ENCODE measurements around the gene F2R. TPM values are rescaled to one million over a fixed set of nuclear protein-coding genes. Genes with fewer than 3 reads are reported as not detected.

F2R gene
- total and polyA plus RNA-seq, 9 of the 15 experiments (the other 6 are each of a cell fraction or from before 2014, with no cell fraction given) = 4.0 to 34.7 (median 15.1) TPM

- no peak for TF ChIP-seq BRF2 (IDR thresholded peaks at IDR 0.05; ENCODE audit: borderline replicate concordance, insufficient read depth, insufficient read length)
- TF ChIP-seq FOXA3 (CRISPR knock-in tag; conservative IDR thresholded peaks at IDR 0.05 in 1 of 2, IDR thresholded peaks at IDR 0.05 in 1 of 2) = no peak
- TF ChIP-seq NR2C1 (IDR thresholded peaks at IDR 0.05) = no peak
- TF ChIP-seq NR2C1 (tag; IDR thresholded peaks at IDR 0.05) = no peak
- no peak for TF ChIP-seq HNRNPH1 (optimal IDR thresholded peaks at IDR 0.05; ENCODE audit: low read depth, low read length)
Measured at GRCh38 chr5:76742583-76742982, 26.7 kb downstream of the F2R start (continued).

GRCh38 chr5:76744632-76745031 lies 28.7 kb downstream of the F2R start:
- Histone ChIP-seq H3K27ac (ENCODE audit: extremely low read depth, low read depth, low read length) (no peak overlapping the region), H3K79me2 (ENCODE audit: control insufficient read depth, insufficient read depth, low read length) (no peaks in the 10 kb centered on the region), H3K9ac (ENCODE audit: insufficient read depth in 1 of 2, low read depth in 2 of 2, low read length in 2 of 2) (no peak overlapping the region), H2AFZ (ENCODE audit: low read depth, low read length) (no peak overlapping the region), H3K9me1 (ENCODE audit: control insufficient read depth, insufficient read depth, low read length) (no peaks in the 10 kb centered on the region), H4K20me1 (replicated peaks; ENCODE audit: control insufficient read depth, insufficient read depth, low read length) (no peaks in the 10 kb centered on the region), H3K4me3 (no peak overlapping the region), H3K4me1 (replicated peaks in 1 of 2; ENCODE audit: control insufficient read depth in 2 of 2, insufficient read depth in 2 of 2, low read length in 2 of 2) (peaks cover 3 to 4% of the 10 kb centered on the region in 2 experiments; a peak in 3 of 5 replicates), H3K36me3 (ENCODE audit: control insufficient read depth, insufficient read depth, low read length) (no peaks in the 10 kb centered on the region), H3K4me2 (ENCODE audit: insufficient read depth, low read length) (no peak overlapping the region), H3K27me3 (ENCODE audit: control insufficient read depth in 2 of 2, insufficient read depth in 2 of 2, low read length in 2 of 2) (no peaks in the 10 kb centered on the region), H3K9me3 (replicated peaks; ENCODE audit: control insufficient read depth, insufficient read depth, low read depth, low read length) (no peaks in the 10 kb centered on the region)
- 19% methylated on average over 2 of the region's 2 CpGs for WGBS (ENCODE audit: insufficient coverage, low coverage, missing lambda C conversion rate)
- DNase-seq (ENCODE audit: extremely low read depth in 1 of 4, low spot score in 3 of 4) = no peak
- no TSS peak for BruUV-seq (replicated peaks)
- in situ Hi-C loops (cut with MboI) = no loop called here
- CTCF ChIA-PET (ENCODE audit: low intra/inter-chr PET ratio) = no interaction called here
- no peak for FAIRE-seq
- no peak for ATAC-seq
- POLR2A ChIA-PET = no interaction called here
- intact Hi-C loops (cut with micrococcal nuclease) = no loop called here
- TF ChIP-seq PRDM10 (IDR thresholded peaks at IDR 0.05; ENCODE audit: partially characterized antibody) = peak; percentile 68
- no peak for TF ChIP-seq ZBTB34 (CRISPR knock-in tag; IDR thresholded peaks at IDR 0.05)
- TF ChIP-seq TBL1XR1 (IDR thresholded peaks at IDR 0.05; ENCODE audit: low read length in 2 of 2) = no peak
- TF ChIP-seq TAF7 (tag; IDR thresholded peaks at IDR 0.05) = no peak
- no peak for TF ChIP-seq ZNF224 (CRISPR knock-in tag; IDR thresholded peaks at IDR 0.05)
- no peak for TF ChIP-seq PML (IDR thresholded peaks at IDR 0.05; ENCODE audit: low read length)
